ENCODE measurements around the gene CBL.

The CBL gene

GRCh38 chr11:119258983-119259382, 52.8 kb downstream of the CBL start:
- Histone ChIP-seq H3K4me3 (ENCODE audit: insufficient read depth, low read depth, low read length) (no peak overlapping the region), H3K4me1 (ENCODE audit: control insufficient read depth, insufficient read depth, low read length) (no peaks in the 10 kb centered on the region), H3K9me3 (ENCODE audit: control insufficient read depth, low read length) (no peaks in the 10 kb centered on the region), H3K36me3 (ENCODE audit: control insufficient read depth, insufficient read depth, low read length) (no peaks in the 10 kb centered on the region), H3K27me3 (ENCODE audit: control insufficient read depth, insufficient read depth, low read length, poor library complexity, severe bottlenecking) (no peaks in the 10 kb centered on the region), H3K27ac (ENCODE audit: insufficient read depth, low read depth, low read length, poor library complexity, severe bottlenecking) (no peak overlapping the region)
- WGBS, 2 experiments, result 93 to 96% methylated on average over 3 of the region's 3 CpGs

- 87 to 89% methylated on average over 4 of the region's 5 CpGs for WGBS, 2 experiments
- no peak overlapping the region for H3K4me3 ChIP-seq (ENCODE audit: insufficient read depth, low read depth, low read length)
- no peaks in the 10 kb centered on the region for H3K4me1 ChIP-seq (ENCODE audit: control insufficient read depth, insufficient read depth, low read length)
- H3K9me3 ChIP-seq (ENCODE audit: control insufficient read depth, low read length), result no peaks in the 10 kb centered on the region
- H3K36me3 ChIP-seq (ENCODE audit: control insufficient read depth, insufficient read depth, low read length), result no peaks in the 10 kb centered on the region
- no peak overlapping the region for H3K27ac ChIP-seq (ENCODE audit: insufficient read depth, low read depth, low read length, poor library complexity, severe bottlenecking)
- no peaks in the 10 kb centered on the region for H3K27me3 ChIP-seq (ENCODE audit: control insufficient read depth, insufficient read depth, low read length, poor library complexity, severe bottlenecking)
Observed at GRCh38 chr11:119262668-119263351, 56.7 kb downstream of the CBL start.

GRCh38 chr11:119263352-119263940, 57.3 kb downstream of the CBL start:
- Histone ChIP-seq H3K27me3 (ENCODE audit: control insufficient read depth, insufficient read depth, low read length, poor library complexity, severe bottlenecking) (no peaks in the 10 kb centered on the region), H3K9me3 (ENCODE audit: control insufficient read depth, low read length) (no peaks in the 10 kb centered on the region), H3K4me1 (ENCODE audit: control insufficient read depth, insufficient read depth, low read length) (no peaks in the 10 kb centered on the region), H3K27ac (ENCODE audit: insufficient read depth, low read depth, low read length, poor library complexity, severe bottlenecking) (no peak overlapping the region), H3K4me3 (ENCODE audit: insufficient read depth, low read depth, low read length) (no peak overlapping the region), H3K36me3 (ENCODE audit: control insufficient read depth, insufficient read depth, low read length) (no peaks in the 10 kb centered on the region)
- 88 to 90% methylated on average over 3 of the region's 3 CpGs for WGBS, 2 experiments

- Histone ChIP-seq H3K27me3 (ENCODE audit: control insufficient read depth, insufficient read depth, low read length, poor library complexity, severe bottlenecking) (no peaks in the 10 kb centered on the region), H3K4me1 (ENCODE audit: control insufficient read depth, insufficient read depth, low read length) (no peaks in the 10 kb centered on the region), H3K4me3 (ENCODE audit: insufficient read depth, low read depth, low read length) (no peak overlapping the region), H3K36me3 (ENCODE audit: control insufficient read depth, insufficient read depth, low read length) (no peaks in the 10 kb centered on the region), H3K27ac (ENCODE audit: insufficient read depth, low read depth, low read length, poor library complexity, severe bottlenecking) (no peak overlapping the region), H3K9me3 (ENCODE audit: control insufficient read depth, low read length) (no peaks in the 10 kb centered on the region)
- 89 to 95% methylated on average over 2 to 3 of the region's 3 CpGs for WGBS, 2 experiments
Observed at GRCh38 chr11:119266063-119266462, 59.9 kb downstream of the CBL start.

GRCh38 chr11:119266517-119267255, 60.5 kb downstream of the CBL start:
- no peaks in the 10 kb centered on the region for H3K36me3 ChIP-seq (ENCODE audit: control insufficient read depth, insufficient read depth, low read length)
- H3K27me3 ChIP-seq (ENCODE audit: control insufficient read depth, insufficient read depth, low read length, poor library complexity, severe bottlenecking), result no peaks in the 10 kb centered on the region
- no peaks in the 10 kb centered on the region for H3K4me1 ChIP-seq (ENCODE audit: control insufficient read depth, insufficient read depth, low read length)
- WGBS, 2 experiments, result 94% methylated on average over 7 of the region's 7 CpGs
- no peaks in the 10 kb centered on the region for H3K9me3 ChIP-seq (ENCODE audit: control insufficient read depth, low read length)
- no peak overlapping the region for H3K4me3 ChIP-seq (ENCODE audit: insufficient read depth, low read depth, low read length)
- no peak overlapping the region for H3K27ac ChIP-seq (ENCODE audit: insufficient read depth, low read depth, low read length, poor library complexity, severe bottlenecking)

GRCh38 chr11:119267645-119268044, 61.5 kb downstream of the CBL start:
- 93% methylated on average over 5 of the region's 5 CpGs for WGBS, 2 experiments
- no peaks in the 10 kb centered on the region for H3K9me3 ChIP-seq (ENCODE audit: control insufficient read depth, low read length)
- no peaks in the 10 kb centered on the region for H3K36me3 ChIP-seq (ENCODE audit: control insufficient read depth, insufficient read depth, low read length)
- no peak overlapping the region for H3K27ac ChIP-seq (ENCODE audit: insufficient read depth, low read depth, low read length, poor library complexity, severe bottlenecking)
- H3K27me3 ChIP-seq (ENCODE audit: control insufficient read depth, insufficient read depth, low read length, poor library complexity, severe bottlenecking), result no peaks in the 10 kb centered on the region
- no peaks in the 10 kb centered on the region for H3K4me1 ChIP-seq (ENCODE audit: control insufficient read depth, insufficient read depth, low read length)
- no peak overlapping the region for H3K4me3 ChIP-seq (ENCODE audit: insufficient read depth, low read depth, low read length)

- no peak overlapping the region for H3K27ac ChIP-seq (ENCODE audit: insufficient read depth, low read depth, low read length, poor library complexity, severe bottlenecking)
- peaks cover 7% of the 10 kb centered on the region for H3K36me3 ChIP-seq (ENCODE audit: control insufficient read depth, insufficient read depth, low read length)
- H3K4me3 ChIP-seq (ENCODE audit: insufficient read depth, low read depth, low read length), result no peak overlapping the region
- H3K4me1 ChIP-seq (ENCODE audit: control insufficient read depth, insufficient read depth, low read length), result no peaks in the 10 kb centered on the region
- H3K27me3 ChIP-seq (ENCODE audit: control insufficient read depth, insufficient read depth, low read length, poor library complexity, severe bottlenecking), result no peaks in the 10 kb centered on the region
- no peaks in the 10 kb centered on the region for H3K9me3 ChIP-seq (ENCODE audit: control insufficient read depth, low read length)
- WGBS, 2 experiments, result 93% methylated on average over 5 to 6 of the region's 6 CpGs
Observed at GRCh38 chr11:119273721-119274120, 67.6 kb downstream of the CBL start.

GRCh38 chr11:119277660-119278059, 71.5 kb downstream of the CBL start:
- no peaks in the 10 kb centered on the region for H3K9me3 ChIP-seq (ENCODE audit: control insufficient read depth, low read length)
- no peak overlapping the region for H3K27ac ChIP-seq (ENCODE audit: insufficient read depth, low read depth, low read length, poor library complexity, severe bottlenecking)
- no peaks in the 10 kb centered on the region for H3K27me3 ChIP-seq (ENCODE audit: control insufficient read depth, insufficient read depth, low read length, poor library complexity, severe bottlenecking)
- 88 to 96% methylated on average over 1 of the region's 1 CpG for WGBS, 2 experiments
- H3K4me1 ChIP-seq (ENCODE audit: control insufficient read depth, insufficient read depth, low read length), result no peaks in the 10 kb centered on the region
- H3K4me3 ChIP-seq (ENCODE audit: insufficient read depth, low read depth, low read length), result no peak overlapping the region
- peaks cover 7% of the 10 kb centered on the region for H3K36me3 ChIP-seq (ENCODE audit: control insufficient read depth, insufficient read depth, low read length)

- Histone ChIP-seq H3K4me3 (ENCODE audit: insufficient read depth, low read depth, low read length) (no peak overlapping the region), H3K36me3 (ENCODE audit: control insufficient read depth, insufficient read depth, low read length) (peaks cover 7% of the 10 kb centered on the region), H3K27me3 (ENCODE audit: control insufficient read depth, insufficient read depth, low read length, poor library complexity, severe bottlenecking) (no peaks in the 10 kb centered on the region), H3K9me3 (ENCODE audit: control insufficient read depth, low read length) (no peaks in the 10 kb centered on the region), H3K4me1 (ENCODE audit: control insufficient read depth, insufficient read depth, low read length) (no peaks in the 10 kb centered on the region), H3K27ac (ENCODE audit: insufficient read depth, low read depth, low read length, poor library complexity, severe bottlenecking) (no peak overlapping the region)
- WGBS, 2 experiments, result 94 to 96% methylated on average over 7 of the region's 7 CpGs
Observed at GRCh38 chr11:119282495-119282894, 76.4 kb downstream of the CBL start.

GRCh38 chr11:119284344-119285157, 78.4 kb downstream of the CBL start:
- Histone ChIP-seq H3K27me3 (ENCODE audit: control insufficient read depth, insufficient read depth, low read length, poor library complexity, severe bottlenecking) (no peaks in the 10 kb centered on the region), H3K9me3 (ENCODE audit: control insufficient read depth, low read length) (no peaks in the 10 kb centered on the region), H3K4me1 (ENCODE audit: control insufficient read depth, insufficient read depth, low read length) (no peaks in the 10 kb centered on the region), H3K27ac (ENCODE audit: insufficient read depth, low read depth, low read length, poor library complexity, severe bottlenecking) (no peak overlapping the region), H3K36me3 (ENCODE audit: control insufficient read depth, insufficient read depth, low read length) (peaks cover 7% of the 10 kb centered on the region), H3K4me3 (ENCODE audit: insufficient read depth, low read depth, low read length) (no peak overlapping the region)
- WGBS, 2 experiments, result 89 to 90% methylated on average over 9 of the region's 9 CpGs

All from ectodermal cell (in vitro differentiated cells).